SK-N-DZ (cell line): Measurements from ENCODE around the gene IL1R2.
"Not testable (repeated sequence)": the region's sequence is repeated elsewhere in the genome, so short reads cannot be mapped to it uniquely, and the experiment has no call there.

Experiments
- DNase-seq: peaks from one replicate; pipeline ENCODE4 v3.0.0-alpha.2; 2015; ENCODE audit warnings: low spot score

The IL1R2 gene

GRCh38 chr2:101998896-101999789 lies 7.4 kb downstream of the IL1R2 start:
- DNase-seq, result no peak

- no peak for DNase-seq
Observed at GRCh38 chr2:102000012-102000411, 8.3 kb downstream of the IL1R2 start.

GRCh38 chr2:102000813-102001766 lies 9.3 kb downstream of the IL1R2 start:
- DNase-seq, result no peak

- no peak for DNase-seq
Observed at GRCh38 chr2:102001767-102002142, 10.0 kb downstream of the IL1R2 start.

GRCh38 chr2:102002228-102002627 lies 10.5 kb downstream of the IL1R2 start:
- DNase-seq, result no peak

GRCh38 chr2:102002909-102003308 lies 11.1 kb downstream of the IL1R2 start:
- not testable (repeated sequence) for DNase-seq

GRCh38 chr2:102003696-102004095 lies 11.9 kb downstream of the IL1R2 start:
- DNase-seq, result no peak

- DNase-seq, result no peak
Observed at GRCh38 chr2:102004581-102004980, 12.8 kb downstream of the IL1R2 start.

GRCh38 chr2:102005449-102005848 lies 13.7 kb downstream of the IL1R2 start:
- no peak for DNase-seq

- DNase-seq, result peak; percentile 17
Observed at GRCh38 chr2:102005989-102006885, 14.5 kb downstream of the IL1R2 start.

- DNase-seq, result no peak
Observed at GRCh38 chr2:102006886-102007278, 15.1 kb downstream of the IL1R2 start.

GRCh38 chr2:102008490-102008889 lies 16.7 kb downstream of the IL1R2 start:
- no peak for DNase-seq

- DNase-seq, result no peak
Observed at GRCh38 chr2:102009557-102009956, 17.8 kb downstream of the IL1R2 start.

GRCh38 chr2:102010902-102011301 lies 19.1 kb downstream of the IL1R2 start:
- DNase-seq, result no peak

GRCh38 chr2:102012061-102012614 lies 20.4 kb downstream of the IL1R2 start:
- no peak for DNase-seq

- no peak for DNase-seq
Observed at GRCh38 chr2:102013206-102014040, 21.7 kb downstream of the IL1R2 start.

- no peak for DNase-seq
Observed at GRCh38 chr2:102014041-102014345, 22.2 kb downstream of the IL1R2 start.

GRCh38 chr2:102015399-102015798 lies 23.6 kb downstream of the IL1R2 start:
- DNase-seq, result no peak

GRCh38 chr2:102016399-102016955 lies 24.7 kb downstream of the IL1R2 start:
- DNase-seq, result no peak
